Activated CD4-positive, alpha-beta T cell treated with anti-CD3 and anti-CD28 coated beads, Interleukin-10, Interleukin-2, amounts not matched to agents 100 ng/mL and 50 ng/mL, durations not matched to agents 16 hours and 8 hours (primary cell): ENCODE data around the gene ASPSCR1.
A peak's percentile ranks its signal among the peaks of the same experiment; 100 is the strongest.

Experiments used
- DNase-seq: peaks from one replicate; pipeline ENCODE4 v3.0.0-alpha.2; 2020

ASPSCR1 gene

DNA sequence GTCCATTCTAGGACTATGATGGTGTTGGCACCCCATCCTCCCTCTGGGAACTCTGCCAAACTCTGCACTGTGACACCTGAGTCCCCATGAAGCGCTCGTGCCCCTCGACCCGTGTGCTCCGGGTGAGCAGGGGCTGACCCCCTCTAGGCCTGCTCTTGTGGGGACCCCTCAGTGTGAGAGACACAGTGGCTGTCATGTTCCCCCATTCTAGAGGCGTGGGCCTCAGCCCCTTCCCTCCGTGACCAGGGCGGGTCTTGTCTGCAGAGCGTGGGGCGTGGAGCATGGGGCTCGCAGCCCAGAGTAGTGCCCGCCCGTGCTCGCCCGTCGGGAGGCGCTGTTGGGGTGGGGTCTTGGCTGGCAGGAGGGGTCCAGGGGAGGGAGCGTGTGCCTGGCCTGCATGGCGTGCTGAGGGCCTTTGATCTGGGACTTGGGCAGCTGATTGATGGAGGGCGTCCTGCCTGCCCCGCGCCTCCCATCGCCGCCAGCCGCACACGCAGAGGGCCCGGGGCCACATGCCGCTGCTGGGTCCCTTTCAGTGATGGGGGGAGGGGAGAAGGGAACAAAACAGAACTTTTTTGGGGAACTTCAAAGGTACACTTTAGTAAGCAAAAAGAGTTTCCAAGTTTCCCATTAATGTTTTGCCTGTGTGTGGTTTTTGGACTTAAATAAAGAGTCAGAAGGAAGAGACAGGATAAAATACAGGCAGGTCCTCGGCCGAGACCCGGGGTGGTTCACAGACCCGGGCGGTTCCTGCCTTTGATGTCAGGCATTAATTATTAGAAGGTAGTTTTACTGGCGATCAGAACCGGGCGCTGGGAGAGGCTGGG, 22.8 kb downstream of the ASPSCR1 start:
- DNase-seq, result no peak

DNA sequence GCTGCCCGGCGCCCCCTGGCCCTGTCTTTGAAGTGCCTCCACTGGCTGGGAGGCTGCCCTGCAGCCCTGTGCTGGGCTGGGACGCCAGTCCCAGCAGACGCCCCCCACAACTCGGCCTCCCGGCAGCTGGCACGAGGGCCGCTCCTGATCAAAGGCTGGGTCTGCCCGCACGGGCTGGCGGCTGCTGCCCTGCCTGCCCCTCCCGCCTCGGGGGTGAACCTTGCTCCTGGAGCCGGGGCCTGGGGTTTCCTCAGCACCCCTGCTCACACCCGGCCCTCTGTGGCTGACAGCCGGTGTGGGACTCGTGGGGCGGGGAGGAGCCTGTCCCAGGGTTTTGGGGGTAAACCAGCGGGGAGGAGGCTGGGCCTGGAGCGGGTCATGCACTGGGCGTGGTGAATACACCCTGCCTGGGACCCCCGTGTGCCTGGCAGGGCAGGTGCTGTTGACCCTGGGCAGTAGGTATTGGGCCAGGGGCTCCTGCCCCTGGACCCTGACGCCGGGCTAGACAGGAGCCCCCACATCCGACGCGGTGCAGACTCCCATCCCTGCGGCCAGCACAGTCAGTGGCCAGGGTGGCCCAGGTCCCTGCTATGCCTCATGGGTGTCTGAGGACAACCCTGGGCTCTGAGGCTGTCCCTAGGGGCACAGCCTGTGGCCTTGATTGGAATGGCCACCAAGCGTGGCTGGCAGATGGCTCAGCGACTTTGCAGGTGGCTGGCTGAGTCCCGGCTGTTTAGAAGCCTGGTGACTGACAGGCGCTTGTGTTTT, 23.6 kb downstream of the ASPSCR1 start:
- DNase-seq, result no peak

DNA sequence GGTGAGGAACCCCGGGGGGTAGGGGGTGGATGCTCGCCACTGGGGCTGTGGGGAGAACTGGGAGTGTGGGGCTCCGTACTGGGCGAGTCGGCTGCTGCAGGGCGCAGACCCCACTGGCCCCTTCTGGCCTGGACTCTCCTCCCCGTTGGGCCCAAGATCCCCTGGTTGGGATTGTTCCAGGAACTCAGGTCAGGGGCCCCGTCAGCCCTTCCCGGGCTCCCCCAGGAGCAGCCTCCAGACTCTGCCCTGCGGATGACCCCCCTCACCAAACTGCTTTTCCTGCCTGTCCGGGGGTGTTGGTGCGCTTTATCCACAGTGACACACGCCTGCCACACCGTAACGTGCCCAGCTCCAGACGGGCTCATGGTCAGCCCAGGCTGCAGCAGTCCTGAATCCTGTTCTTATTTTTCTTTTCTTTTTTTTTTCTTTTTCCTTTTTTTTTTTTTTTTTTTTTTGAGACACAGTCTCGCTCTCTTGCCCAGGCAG, 24.2 kb downstream of the ASPSCR1 start:
- DNase-seq, result no peak

DNA sequence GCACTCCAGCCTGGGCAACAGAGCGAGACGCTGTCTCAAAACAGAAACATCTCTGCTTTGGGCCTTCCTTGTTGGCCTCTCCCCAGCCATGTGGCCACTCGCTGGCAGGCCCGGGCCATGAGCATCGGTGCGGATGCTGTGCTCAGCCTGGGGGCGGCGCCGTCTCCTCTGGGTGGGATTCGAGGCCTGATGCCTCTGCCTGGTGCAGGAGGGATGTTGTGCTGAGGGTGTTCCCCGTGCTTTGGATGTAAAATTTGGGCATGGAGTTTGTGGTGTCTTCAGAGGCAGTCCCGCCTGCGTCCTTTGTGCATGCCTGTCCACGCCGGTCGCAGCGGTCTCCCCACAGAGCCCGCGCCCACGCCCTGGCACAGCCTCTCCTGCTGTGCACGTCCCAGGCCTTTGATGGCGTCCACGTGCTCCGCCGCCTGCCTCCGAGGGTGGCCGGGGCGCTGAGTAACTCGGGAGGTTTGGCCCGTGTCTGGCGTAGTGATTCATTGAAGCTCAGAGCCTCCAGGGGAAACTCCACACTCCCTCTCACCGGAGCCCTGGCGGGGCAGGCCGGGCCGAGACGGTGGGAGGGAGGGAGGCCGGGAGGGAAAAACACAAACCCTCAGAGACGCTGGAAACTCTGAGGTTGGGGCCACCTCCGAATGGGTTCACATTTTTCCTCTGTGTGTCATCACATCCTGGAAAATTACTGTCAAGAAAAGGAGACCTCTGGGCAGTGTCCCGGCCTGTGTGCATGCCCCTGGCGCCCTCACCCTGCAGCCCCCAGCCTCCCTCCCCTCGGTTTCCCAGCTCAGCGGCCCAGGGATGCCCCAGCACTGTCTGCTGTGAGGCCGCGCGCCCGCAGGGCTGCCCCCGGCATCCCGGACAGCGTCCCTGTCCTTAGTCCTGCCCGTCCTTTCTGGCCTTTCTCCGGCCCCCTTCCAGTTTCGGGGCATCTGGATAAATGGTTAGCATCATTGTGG, 26.3 kb downstream of the ASPSCR1 start:
- peak; percentile 30 for DNase-seq

DNA sequence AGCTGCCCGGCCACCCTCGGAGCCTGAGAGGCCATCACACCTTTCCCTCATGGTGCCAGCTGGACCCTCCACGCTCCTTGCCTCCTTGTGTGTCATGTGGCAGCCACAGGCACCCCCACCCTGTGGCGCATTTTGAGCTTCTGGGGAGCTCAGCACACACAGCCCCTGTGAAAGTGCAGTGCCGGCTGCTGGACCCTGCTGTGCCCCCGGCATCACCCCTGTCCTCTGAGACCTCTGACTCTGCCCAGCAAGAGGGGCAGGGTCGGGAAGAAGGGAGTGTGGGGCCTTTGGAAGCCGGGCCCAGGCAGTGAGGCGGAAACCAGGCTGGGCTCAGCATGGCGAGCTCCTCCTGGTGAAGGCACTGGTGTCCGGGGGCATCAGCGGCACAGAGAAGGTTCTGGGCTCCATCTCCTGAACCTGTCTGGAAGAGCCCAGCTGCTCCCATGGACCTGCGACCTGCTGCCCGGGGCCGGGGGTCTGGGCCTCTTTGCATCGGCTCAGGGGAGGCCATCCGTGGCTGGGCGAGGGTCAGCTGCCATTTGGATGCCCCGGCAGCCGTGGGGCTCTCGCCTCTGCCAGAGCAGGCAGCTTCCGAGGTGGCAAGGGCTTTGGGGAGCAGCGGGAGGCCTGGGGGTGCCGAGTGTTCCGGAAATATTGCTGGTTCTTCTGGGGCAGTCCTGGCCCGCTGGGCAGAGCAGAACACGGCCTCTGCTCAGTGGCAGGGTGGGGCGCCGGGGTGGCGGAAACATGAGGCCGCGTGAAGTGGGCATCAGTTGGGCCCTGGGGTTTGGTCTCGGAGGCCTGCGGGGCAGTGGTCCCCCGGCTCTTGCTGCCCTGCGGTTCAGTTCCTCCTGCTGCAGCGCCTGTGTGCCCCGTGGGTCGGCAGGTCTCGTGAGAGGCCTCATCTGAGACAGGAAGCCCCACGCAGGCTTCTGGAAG, 27.4 kb downstream of the ASPSCR1 start:
- DNase-seq, result no peak

DNA sequence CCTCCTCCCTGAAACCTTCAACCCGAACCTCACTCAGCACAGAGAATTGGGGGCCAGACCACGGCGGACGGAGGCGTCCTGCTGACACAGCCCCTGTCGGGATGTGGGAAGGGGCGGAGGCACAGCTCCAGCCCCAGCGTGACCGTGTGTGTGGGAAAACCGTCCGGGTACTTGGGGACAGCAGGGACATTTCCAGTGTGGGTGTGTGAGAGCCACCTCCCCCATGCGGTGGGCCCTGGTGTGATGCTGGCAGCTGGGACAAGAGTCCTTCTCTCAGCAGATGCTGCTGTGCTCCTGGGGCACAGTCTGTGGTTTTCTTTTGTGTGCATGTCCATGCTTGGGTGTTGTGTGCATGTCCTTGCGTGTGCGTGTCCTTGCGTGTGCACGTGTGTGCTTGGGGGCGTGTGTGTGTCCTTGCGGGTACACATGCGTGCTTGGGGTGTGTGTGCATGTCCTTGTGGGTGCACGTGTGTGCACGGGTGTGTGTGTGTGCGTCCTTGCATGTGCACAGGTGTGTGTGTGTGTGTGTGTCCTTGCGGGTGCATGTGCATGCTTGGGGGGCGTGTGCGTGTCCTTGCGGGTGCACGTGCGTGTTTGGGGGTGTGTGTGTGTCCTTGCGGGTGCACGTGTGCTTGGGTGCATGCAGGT, 28.4 kb downstream of the ASPSCR1 start:
- no peak for DNase-seq

DNA sequence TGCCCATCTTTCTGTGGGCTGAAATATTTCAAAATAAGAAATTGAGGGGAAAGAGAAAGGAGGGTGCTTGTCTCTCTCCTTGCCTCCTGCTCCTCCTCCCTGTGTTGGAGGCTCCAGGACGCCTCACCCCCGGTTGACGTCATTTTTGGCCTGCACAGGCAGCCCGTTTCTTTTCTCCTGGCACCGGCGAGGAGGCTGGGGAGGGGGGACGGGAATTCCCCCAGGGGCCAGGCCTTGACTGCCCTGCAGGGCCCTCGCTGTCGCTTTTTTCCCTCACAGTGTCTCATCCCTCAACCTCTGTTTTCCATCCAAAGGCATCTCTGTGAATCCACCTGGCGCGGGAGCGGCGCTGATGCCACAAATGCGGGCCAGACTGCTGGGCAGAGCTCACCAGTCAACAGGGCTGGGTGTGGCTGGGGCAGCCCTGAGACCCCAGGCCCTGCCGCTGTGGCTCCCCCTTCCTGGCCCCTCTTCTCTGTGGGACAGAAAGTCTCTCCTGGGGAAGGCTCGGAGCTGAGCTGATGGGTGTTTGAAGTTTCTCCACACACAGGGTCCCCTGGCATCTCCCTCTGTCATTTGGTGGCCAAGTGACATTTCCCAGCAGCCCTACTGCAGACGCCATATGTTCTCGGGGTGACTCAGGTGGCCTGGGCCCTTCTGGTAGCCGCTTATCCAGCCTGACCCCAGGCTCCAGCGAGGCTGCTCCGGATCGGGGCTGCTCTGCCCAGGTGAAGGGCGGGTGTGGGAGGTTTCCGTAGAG, 29.2 kb downstream of the ASPSCR1 start:
- DNase-seq, result no peak

DNA sequence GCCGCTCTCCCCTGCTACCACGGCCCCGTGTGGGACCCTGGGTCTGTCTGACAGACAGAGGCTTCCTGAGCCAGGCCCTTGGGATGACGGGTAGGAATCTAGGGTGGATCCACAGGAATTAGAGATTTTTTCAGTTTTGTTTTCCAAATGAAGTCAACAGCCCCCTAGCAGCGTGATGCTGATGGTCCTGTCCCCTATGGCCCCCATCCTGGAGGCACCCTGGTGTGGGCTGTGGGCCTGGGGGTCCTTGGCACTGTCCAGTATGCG, 29.7 kb downstream of the ASPSCR1 start:
- DNase-seq, result no peak

DNA sequence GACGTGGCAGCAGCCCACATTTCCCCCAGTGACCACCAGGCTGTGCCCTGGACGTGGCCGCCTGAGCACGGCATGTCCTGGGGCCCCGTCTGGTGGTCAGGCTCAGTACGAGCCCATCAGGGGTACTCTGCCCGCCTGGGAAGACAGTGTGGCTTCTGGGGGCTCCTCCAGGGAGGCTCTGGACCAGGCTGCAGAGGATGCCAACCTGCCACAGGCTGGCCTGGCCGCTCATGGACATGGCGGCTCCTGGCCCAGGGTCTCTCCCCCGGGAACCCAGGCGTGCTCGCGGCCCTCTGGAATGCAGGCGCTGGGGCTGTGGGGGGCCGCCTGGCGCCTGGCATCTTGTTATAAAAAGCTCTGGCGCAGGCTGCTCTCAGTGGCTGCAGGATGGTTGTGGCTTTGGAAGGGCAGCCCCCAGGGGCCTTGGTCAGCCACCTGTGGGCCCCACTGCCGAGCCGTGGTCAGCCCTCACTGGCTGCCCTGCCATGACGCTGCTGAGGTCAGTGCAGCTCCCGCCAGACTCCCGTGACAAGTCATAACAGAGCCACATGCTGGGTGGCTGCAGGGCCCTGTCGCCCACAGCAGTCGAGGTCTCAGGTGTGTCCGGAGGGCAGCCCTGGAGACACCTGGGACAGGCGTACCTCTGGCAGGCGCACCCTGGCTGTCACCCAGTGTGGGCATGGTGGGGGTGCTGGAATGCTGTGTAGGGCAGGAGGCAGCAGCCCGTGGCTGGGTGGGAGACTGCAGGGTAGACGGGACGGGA, 30.2 kb downstream of the ASPSCR1 start:
- no peak for DNase-seq

DNA sequence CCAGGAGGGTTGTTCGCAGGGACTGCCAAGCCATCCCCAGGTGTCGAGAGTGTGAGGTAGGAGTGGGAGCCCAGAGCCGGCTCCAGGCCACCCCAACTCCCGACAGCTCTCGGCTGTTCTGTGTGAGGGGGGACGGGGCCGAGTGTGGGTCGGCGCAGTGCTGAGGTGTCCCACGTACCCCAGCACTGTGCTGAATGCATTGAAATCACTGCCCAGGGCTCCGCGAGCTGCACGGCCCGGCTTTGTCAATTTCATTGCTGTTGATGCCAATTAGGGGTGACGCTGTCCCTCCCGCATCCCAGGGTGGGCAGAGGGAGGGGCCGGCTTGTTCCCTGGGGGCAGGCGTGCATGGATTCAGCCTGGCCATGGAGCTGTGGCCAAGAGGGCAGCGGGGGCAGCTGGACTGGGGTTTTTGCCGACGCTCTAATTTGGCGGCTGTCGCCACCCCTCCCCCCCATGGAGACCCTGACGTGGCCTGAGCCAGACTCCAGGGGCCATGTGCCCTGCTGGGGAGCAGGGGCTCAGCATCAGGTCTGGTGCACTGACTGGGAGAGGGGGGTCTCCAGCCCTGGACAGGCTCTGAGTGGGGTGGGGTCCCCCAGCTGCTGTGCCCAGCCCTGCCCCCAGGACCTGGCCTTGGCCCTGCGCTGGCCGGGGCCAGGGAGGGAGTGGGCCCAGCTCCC, 31.0 kb downstream of the ASPSCR1 start:
- no peak for DNase-seq

DNA sequence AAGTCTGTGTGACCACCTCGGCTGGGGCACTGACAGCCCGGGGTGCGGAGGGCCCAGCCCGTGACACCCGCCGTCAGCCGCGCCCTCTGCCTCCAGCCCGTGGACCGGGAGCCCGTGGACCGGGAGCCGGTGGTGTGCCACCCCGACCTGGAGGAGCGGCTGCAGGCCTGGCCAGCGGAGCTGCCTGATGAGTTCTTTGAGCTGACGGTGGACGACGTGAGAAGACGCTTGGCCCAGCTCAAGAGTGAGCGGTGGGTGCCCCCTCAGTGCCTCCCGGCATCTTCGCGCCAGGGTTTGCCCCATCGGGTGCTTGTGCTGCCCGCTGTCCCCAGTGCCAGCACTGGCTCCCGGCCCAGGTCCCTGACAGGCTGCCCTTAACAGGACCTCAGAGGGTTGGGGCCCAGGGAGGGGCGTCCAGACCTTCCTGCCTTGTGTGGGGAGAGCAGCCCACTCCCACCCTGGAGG, 31.5 kb downstream of the ASPSCR1 start:
- no peak for DNase-seq

DNA sequence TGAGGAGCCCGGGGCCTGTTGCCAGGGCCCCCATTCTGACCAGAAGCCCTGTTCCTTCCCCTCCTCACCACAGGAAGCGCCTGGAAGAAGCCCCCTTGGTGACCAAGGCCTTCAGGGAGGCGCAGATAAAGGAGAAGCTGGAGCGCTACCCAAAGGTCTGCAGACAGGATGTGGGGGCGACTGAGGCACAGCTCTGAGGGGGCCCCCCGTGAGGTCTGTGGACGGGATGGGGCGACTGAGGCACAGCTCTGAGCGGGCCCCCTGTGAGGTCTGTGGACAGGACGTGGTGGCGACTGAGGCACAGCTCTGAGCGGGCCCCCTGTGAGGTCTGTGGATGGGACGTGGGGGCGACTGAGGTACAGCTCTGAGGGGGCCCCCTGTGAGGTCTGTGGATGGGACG, 32.0 kb downstream of the ASPSCR1 start:
- no peak for DNase-seq

DNA sequence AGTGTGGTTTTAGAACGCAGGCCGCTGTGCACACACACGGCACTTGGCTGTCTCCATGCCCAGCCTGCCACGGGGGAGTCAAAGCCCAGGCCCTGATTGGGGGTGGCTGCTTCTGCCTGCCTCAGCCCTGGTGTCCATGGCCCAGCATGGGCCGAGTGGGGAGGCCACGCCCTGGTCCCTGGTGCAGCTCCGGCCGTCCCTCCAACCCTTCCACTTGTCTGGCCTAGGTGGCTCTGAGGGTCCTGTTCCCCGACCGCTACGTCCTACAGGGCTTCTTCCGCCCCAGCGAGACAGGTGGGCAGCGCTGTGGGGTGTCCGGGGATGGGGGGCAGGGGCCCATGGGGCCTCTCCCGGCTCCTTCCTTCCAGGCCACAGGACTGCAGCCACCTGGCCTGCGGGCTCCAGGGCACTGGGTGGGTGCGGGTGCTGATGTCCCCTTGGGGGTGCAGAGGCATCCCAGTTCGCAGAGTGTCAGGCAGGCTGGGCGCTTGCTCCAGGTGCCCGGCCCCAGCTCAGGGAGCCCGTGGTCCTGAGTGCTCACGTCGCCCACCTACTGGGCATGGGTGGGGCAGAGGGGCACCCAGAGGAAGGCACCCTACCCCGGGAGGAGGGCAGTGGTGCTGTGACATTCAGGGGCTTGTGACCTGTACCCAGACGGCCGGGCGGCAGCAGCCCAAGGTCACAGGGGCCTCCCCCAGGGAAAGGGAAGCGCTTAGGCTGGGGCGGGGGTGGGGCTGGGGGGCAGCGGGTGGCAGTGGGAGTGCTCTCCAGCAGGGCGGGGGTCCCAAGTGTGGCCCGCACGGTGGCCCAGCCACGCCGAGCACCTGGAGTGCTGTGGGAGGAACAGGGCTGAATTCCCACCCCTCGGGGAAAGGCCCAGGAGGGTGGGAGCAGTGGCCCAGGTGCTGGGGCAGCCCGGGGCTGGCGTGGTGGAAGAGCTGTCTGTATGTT, 33.4 kb downstream of the ASPSCR1 start:
- no peak for DNase-seq

DNA sequence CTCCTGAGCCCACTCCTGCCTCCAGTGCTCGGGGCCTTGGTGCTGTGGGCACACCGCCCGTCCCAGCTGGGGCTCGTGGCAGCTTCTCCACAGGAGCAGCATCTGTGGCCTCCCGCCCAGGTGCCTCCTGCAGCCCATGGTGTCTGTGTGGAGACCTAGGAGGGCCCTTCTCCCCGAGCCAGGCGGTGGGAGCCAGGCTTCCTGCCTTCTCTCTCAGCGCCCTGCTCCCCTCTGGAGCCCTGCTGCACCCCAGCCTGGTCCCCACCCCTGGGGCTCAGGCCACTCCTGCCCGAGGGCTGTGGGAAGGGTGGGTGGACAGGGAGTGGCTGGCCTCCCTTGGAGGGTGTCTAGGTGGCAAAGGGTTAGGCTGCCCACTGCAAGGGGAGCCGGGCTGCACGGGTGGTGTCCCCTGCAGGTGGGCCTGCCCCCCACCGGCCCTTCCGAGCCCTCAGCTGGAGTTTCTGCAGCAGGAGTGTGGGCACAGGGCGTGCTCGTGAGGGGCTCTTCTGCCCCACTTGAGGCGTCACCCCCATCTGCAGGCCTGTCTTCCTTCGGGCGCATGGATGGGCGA, 34.3 kb downstream of the ASPSCR1 start:
- DNase-seq, result no peak

DNA sequence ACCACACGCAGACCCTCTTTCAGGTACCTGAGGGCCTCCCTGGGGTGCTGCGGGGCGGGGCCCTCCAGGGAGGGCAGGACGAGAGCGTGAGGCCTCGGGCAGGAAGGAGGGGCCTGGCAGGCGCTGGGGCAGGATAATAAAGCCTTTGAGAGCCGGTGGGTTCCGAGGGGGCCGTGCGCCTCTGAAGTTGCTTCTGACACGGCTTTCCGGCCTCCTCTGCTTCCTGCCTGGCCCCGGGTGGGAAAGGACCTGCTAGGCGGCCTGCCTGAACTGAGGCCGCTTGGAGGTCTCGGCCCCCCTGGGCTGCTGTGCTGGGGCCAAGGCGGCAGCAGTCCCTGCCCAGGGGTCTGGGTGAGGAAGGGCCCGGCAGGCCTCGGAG, 34.8 kb downstream of the ASPSCR1 start:
- no peak for DNase-seq

DNA sequence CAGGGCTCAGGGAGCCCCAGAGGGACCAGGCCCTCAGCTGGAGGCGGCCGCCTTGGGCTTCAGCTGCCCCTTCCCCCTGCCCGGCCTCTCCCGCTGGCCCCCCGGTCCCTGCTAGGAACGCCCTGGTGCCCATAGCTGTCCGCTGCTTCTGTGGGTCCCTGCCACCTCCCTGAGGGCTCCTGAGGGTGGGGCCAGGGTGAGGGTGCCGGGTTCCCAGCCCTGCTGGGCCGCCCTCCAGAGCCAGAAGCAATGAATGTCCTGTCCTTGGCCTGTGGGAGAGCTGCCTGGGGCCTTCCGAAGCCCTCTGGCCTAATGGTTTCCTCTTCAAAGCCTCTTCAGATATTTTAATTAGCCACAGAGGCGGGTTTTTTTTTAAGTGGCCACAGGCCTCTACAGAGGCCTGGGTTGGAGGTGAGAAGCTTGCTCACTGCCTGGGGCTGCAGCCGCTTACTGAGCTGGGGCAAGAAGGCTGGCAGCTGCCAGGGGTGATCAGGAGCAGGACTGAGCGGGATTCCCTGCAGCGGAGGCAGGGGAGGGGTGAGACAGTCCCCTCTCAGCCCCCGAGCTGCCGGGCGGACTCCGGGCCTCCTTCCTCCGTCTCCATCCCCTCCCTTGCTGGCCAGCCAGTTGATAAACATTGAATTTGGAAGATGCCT, 35.3 kb downstream of the ASPSCR1 start:
- no peak for DNase-seq

DNA sequence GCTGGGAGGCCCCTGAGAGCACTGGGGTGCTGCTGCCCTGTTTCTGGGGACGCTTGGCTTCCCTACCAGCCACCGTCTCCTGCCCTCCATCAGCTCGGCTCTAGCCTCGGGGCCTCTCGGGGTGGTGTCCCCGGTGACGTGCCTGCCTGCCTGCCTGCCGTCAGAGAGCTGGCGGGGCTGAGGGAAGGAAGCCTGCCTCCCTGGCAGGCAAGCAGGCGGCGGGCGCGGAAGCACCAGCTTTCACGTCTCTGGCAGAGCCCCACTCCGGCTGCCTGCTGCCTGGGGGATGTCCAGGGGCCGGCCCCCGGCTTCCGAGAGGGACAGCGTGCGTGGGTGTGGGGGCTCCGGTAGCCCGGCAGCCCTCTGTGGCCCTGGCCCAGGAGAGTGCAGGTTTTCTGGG, 35.9 kb downstream of the ASPSCR1 start:
- DNase-seq, result no peak
